HG02870 (cell line): ENCODE measurements around the gene GAPVD1.
A peak's percentile ranks its signal among the peaks of the same experiment; 100 is the strongest.
"Not testable (repeated sequence)": the region's sequence is repeated elsewhere in the genome, so short reads cannot be mapped to it uniquely, and the experiment has no call there.

ENCODE experiments used
- ATAC-seq: cut with Tn5 transposase; IDR thresholded peaks from one replicate; pipeline ENCODE4 v1.9.1; 2021; ENCODE audit warnings: mild to moderate bottlenecking, moderate library complexity; ENCODE audit not compliant: unreplicated experiment

The GAPVD1 gene

GRCh38 chr9:125261501-125262293 lies at the start of gene GAPVD1:
GAPVD1 (plus strand) TSS chr9:125261826; CDS start chr9:125298922, 37,096 bp downstream.
- ATAC-seq = peak; percentile 89

- ATAC-seq = no peak
Observed at GRCh38 chr9:125214186-125214585, 47.4 kb upstream of the GAPVD1 start.

- ATAC-seq = no peak
Observed at GRCh38 chr9:125218621-125219020, 43.0 kb upstream of the GAPVD1 start.

- ATAC-seq = not testable (repeated sequence)
Observed at GRCh38 chr9:125224858-125225257, 36.8 kb upstream of the GAPVD1 start.

- ATAC-seq = no peak
Observed at GRCh38 chr9:125227761-125228160, 33.9 kb upstream of the GAPVD1 start.

- ATAC-seq = no peak
Observed at GRCh38 chr9:125233678-125234077, 27.9 kb upstream of the GAPVD1 start.

GRCh38 chr9:125234099-125234498 lies 27.5 kb upstream of the GAPVD1 start:
- ATAC-seq = not testable (repeated sequence)

- no peak for ATAC-seq
Observed at GRCh38 chr9:125235804-125236519, 25.7 kb upstream of the GAPVD1 start.

GRCh38 chr9:125236520-125237159 lies 25.0 kb upstream of the GAPVD1 start:
- not testable (repeated sequence) for ATAC-seq

- no peak for ATAC-seq
Observed at GRCh38 chr9:125238127-125238914, 23.3 kb upstream of the GAPVD1 start.

GRCh38 chr9:125238915-125239446 lies 22.6 kb upstream of the GAPVD1 start:
- no peak for ATAC-seq

GRCh38 chr9:125239631-125240597 lies 21.7 kb upstream of the GAPVD1 start:
- ATAC-seq = no peak

- ATAC-seq = peak; percentile 1
Observed at GRCh38 chr9:125240649-125240999, 21.0 kb upstream of the GAPVD1 start.

GRCh38 chr9:125241000-125241862 lies 20.4 kb upstream of the GAPVD1 start, which contains the start of gene HSPA5:
HSPA5 (minus strand) TSS chr9:125241343; CDS start chr9:125241126, 217 bp downstream.
- peak; percentile 94 for ATAC-seq

- peak; percentile 13 for ATAC-seq
Observed at GRCh38 chr9:125241863-125242739, 19.5 kb upstream of the GAPVD1 start.

- no peak for ATAC-seq
Observed at GRCh38 chr9:125243792-125244260, 17.8 kb upstream of the GAPVD1 start.

GRCh38 chr9:125246261-125246667 lies 15.4 kb upstream of the GAPVD1 start:
- ATAC-seq = no peak
